Keratinocyte (primary cell): ENCODE measurements around the gene BIN2. TPM values are rescaled to one million over a fixed set of nuclear protein-coding genes. Genes with fewer than 3 reads are reported as not detected.

Source experiments
- DNase-seq: peaks from one replicate; pipeline ENCODE4 v3.0.0-alpha.2; 2011; ENCODE audit warnings: low read depth, missing footprints, low spot score
- FAIRE-seq: peaks from 2 replicates; lab custom pipeline; 2011; peaks lifted over from hg19 to GRCh38; lab: Jason Lieb, UNC
- H2AFZ ChIP-seq: 2 replicates; pipeline ENCODE4 v1.6.0; 2012; ENCODE audit warnings: low read length, control low read depth, inconsistent platforms; ENCODE audit not compliant: control insufficient read depth
- H3K27ac ChIP-seq: 2 replicates; pipeline ENCODE4 v1.5.1; 2011; ENCODE audit warnings: low read length; ENCODE audit not compliant: control insufficient read depth, insufficient read depth
- H3K27me3 ChIP-seq: 3 replicates; pipeline ENCODE4 v1.6.0; 2011; ENCODE audit warnings: low read length; ENCODE audit not compliant: control insufficient read depth, insufficient read depth; ENCODE audit errors: extremely low read depth
- H3K36me3 ChIP-seq, 2 experiments: 2 replicates in 1 of 2; 3 replicates in 1 of 2; pipeline ENCODE4 v1.5.1; 2011; ENCODE audit warnings: low read length in 2 of 2, mild to moderate bottlenecking in 1 of 2; ENCODE audit not compliant: control insufficient read depth in 2 of 2, insufficient read depth in 2 of 2; ENCODE audit errors: extremely low read depth in 1 of 2
- H3K4me1 ChIP-seq: 3 replicates; pipeline ENCODE4 v1.5.1; 2011; ENCODE audit warnings: low read length; ENCODE audit not compliant: control insufficient read depth, insufficient read depth; ENCODE audit errors: extremely low read depth
- H3K4me2 ChIP-seq: 3 replicates; pipeline ENCODE4 v1.6.0; 2011; ENCODE audit warnings: low read depth, low read length; ENCODE audit not compliant: control insufficient read depth, insufficient read depth; ENCODE audit errors: extremely low read depth
- H3K4me3 ChIP-seq, 3 experiments: fragments of 200-600 bp in 1 of 3; sonication (generic) in 1 of 3; 2 replicates in 2 of 3; 3 replicates in 1 of 3; pipeline ENCODE4 v1.5.1; 2011 to 2016; ENCODE audit warnings: low read length in 3 of 3, mild to moderate bottlenecking in 3 of 3, control low read depth in 2 of 3, inconsistent platforms in 1 of 3, low read depth in 1 of 3, mixed read lengths in 1 of 3, mixed run types in 1 of 3, moderate library complexity in 1 of 3; ENCODE audit not compliant: control insufficient read depth in 2 of 3, insufficient read depth in 2 of 3; ENCODE audit errors: extremely low read depth in 1 of 3
- H3K79me2 ChIP-seq: 2 replicates; pipeline ENCODE4 v1.6.0; 2012; ENCODE audit warnings: low read length; ENCODE audit not compliant: control insufficient read depth, insufficient read depth
- H3K9ac ChIP-seq: 3 replicates; pipeline ENCODE4 v1.6.0; 2011; ENCODE audit warnings: low read length; ENCODE audit not compliant: control insufficient read depth, insufficient read depth; ENCODE audit errors: extremely low read depth
- H3K9me1 ChIP-seq: 3 replicates; pipeline ENCODE4 v1.6.0; 2011; ENCODE audit warnings: low read length; ENCODE audit not compliant: control insufficient read depth, insufficient read depth; ENCODE audit errors: extremely low read depth
- H3K9me3 ChIP-seq: 2 replicates; pipeline ENCODE4 v1.5.1; 2012; ENCODE audit warnings: low read depth, low read length; ENCODE audit not compliant: control insufficient read depth
- H4K20me1 ChIP-seq: 3 replicates; pipeline ENCODE4 v1.6.0; 2011; ENCODE audit warnings: low read length; ENCODE audit not compliant: control insufficient read depth, insufficient read depth; ENCODE audit errors: extremely low read depth
- EZH2 ChIP-seq: IDR thresholded peaks from one replicate; pipeline ENCODE4 v1.6.1; 2012; ENCODE audit warnings: inconsistent platforms, mild to moderate bottlenecking, low read length, moderate library complexity
- dilution Hi-C: fragments of 300-500 bp; cut with MboI; formaldehyde crosslinking; loops from one replicate; pipeline ENCODE4 v1.7.0; 2020; ENCODE audit warnings: low sequenced_read_pairs; ENCODE audit not compliant: extremely low pct_ligation_motif_present
- polyA plus RNA-seq, 5 experiments: library from polyadenylated mRNA; depleted of rRNA in 3 of 5; stranded (reverse) in 3 of 5; stranded (forward) in 1 of 5; unstranded in 1 of 5; fragments of >200 nt; gene quantifications; 1 replicate in 1 of 5; 2 replicates in 3 of 5; 3 replicates in 1 of 5; pipeline versions ENCODE4 v1.2.1 to v1.2.3, GENCODE V29; 2011 to 2012; ENCODE audit warnings: missing spikeins in 2 of 5, low read depth in 1 of 5, low replicate concordance in 1 of 5
- TF ChIP-seq, protein P1 (sequence below), 3 experiments: IDR thresholded peaks in 1 of 3; conservative IDR thresholded peaks in 1 of 3; optimal IDR thresholded peaks in 1 of 3; 2 replicates in 2 of 3; 3 replicates in 1 of 3; pipeline versions ENCODE3 to v1.5.1; 2011; ENCODE audit warnings: low read length in 3 of 3, mild to moderate bottlenecking in 3 of 3, moderate library complexity in 2 of 3, control low read depth in 1 of 3, inconsistent platforms in 1 of 3; ENCODE audit not compliant: insufficient read depth in 2 of 3; ENCODE audit errors: extremely low read depth in 1 of 3

BIN2 gene
- polyA plus RNA-seq, 1 donor (not counting 4 experiments of a cell fraction or from before 2014, with no cell fraction given) = not detected

DNA sequence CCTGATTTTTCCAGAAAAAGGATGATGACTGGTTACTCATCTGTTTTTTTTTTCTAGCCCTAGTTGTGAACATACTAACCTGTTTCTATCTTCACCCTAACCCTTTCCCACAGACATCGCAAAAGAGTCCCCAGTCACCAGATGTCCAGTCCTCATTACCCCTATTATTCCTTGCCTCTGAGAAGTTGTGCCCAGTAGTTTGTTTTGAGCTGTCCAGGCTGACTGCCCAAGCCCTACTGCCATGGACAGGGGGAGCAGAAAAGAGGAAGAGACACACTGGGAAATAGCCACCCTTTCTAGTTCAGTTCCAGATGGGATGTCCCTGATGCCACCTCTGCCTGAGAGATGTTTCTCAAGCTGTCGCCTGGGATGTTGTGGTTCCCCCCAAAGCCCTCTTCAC, 36.3 kb upstream of the BIN2 start:
- H3K9me1 ChIP-seq = no peaks in the 10 kb centered on the region
- DNase-seq (no peak), FAIRE-seq (no peak)
- peaks cover 36 to 50% of the 10 kb centered on the region in 2 experiments for H3K36me3 ChIP-seq
- TF ChIP-seq, protein P1, sequence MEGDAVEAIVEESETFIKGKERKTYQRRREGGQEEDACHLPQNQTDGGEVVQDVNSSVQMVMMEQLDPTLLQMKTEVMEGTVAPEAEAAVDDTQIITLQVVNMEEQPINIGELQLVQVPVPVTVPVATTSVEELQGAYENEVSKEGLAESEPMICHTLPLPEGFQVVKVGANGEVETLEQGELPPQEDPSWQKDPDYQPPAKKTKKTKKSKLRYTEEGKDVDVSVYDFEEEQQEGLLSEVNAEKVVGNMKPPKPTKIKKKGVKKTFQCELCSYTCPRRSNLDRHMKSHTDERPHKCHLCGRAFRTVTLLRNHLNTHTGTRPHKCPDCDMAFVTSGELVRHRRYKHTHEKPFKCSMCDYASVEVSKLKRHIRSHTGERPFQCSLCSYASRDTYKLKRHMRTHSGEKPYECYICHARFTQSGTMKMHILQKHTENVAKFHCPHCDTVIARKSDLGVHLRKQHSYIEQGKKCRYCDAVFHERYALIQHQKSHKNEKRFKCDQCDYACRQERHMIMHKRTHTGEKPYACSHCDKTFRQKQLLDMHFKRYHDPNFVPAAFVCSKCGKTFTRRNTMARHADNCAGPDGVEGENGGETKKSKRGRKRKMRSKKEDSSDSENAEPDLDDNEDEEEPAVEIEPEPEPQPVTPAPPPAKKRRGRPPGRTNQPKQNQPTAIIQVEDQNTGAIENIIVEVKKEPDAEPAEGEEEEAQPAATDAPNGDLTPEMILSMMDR (optimal IDR thresholded peaks at IDR 0.05 in 1 of 3, IDR thresholded peaks at IDR 0.05 in 1 of 3, conservative IDR thresholded peaks at IDR 0.05 in 1 of 3; ENCODE audit: extremely low read depth in 1 of 3, insufficient read depth in 2 of 3, low read length in 3 of 3) = no peak
- TF ChIP-seq EZH2 = no peak
- no peak overlapping the region for H3K9ac ChIP-seq
- H3K27ac ChIP-seq = no peak overlapping the region
- no peaks in the 10 kb centered on the region for H3K27me3 ChIP-seq
- H3K4me1 ChIP-seq = no peaks in the 10 kb centered on the region
- no peaks in the 10 kb centered on the region for H4K20me1 ChIP-seq
- H3K4me3 ChIP-seq = no peak overlapping the region
- no peak overlapping the region for H3K4me2 ChIP-seq
- no peaks in the 10 kb centered on the region for H3K9me3 ChIP-seq
- dilution Hi-C loops = no loop called here
- no peaks in the 10 kb centered on the region for H3K79me2 ChIP-seq
- no peak overlapping the region for H2AFZ ChIP-seq

DNA sequence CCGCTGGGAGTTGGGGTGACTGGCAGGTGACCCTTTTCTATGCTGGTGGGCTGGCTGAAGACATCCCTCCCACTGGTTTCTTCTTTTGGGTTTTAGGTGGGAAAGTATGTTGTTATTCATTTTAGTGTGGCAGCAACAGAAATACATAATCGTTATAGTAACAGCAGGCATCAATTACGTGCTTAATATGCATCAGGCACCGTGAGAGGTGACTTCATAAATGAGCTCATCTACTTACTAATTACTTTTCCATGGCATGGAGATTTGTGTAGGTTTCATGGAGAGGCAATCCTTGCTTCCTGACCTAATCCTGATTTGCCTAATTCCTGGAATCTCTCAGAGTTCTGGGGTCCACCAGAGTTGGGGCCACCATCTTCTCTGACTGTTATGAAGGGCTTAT, 35.9 kb upstream of the BIN2 start:
- Histone ChIP-seq H3K9me1 (no peaks in the 10 kb centered on the region), H3K27ac (no peak overlapping the region), H3K4me1 (no peaks in the 10 kb centered on the region), H3K36me3 (peaks cover 38 to 52% of the 10 kb centered on the region in 2 experiments), H3K9me3 (no peaks in the 10 kb centered on the region), H3K4me2 (no peak overlapping the region), H3K9ac (no peak overlapping the region), H4K20me1 (no peaks in the 10 kb centered on the region), H2AFZ (no peak overlapping the region), H3K4me3 (no peak overlapping the region), H3K27me3 (no peaks in the 10 kb centered on the region), H3K79me2 (no peaks in the 10 kb centered on the region)
- DNase-seq (no peak), FAIRE-seq (no peak)
- dilution Hi-C loops = no loop called here
- no peak for TF ChIP-seq EZH2
- TF ChIP-seq, protein P1 (optimal IDR thresholded peaks at IDR 0.05 in 1 of 3, IDR thresholded peaks at IDR 0.05 in 1 of 3, conservative IDR thresholded peaks at IDR 0.05 in 1 of 3; ENCODE audit: extremely low read depth in 1 of 3, insufficient read depth in 2 of 3, low read length in 3 of 3) = no peak
